ENCODE measurements around the gene ARHGEF2.

Gene ARHGEF2

GRCh38 chr1:155909894-155910293, 68.5 kb downstream of the ARHGEF2 start:
- DNase-seq = no peak

- DNase-seq = no peak
Measured at GRCh38 chr1:155904261-155904660, 74.1 kb downstream of the ARHGEF2 start.

DNA sequence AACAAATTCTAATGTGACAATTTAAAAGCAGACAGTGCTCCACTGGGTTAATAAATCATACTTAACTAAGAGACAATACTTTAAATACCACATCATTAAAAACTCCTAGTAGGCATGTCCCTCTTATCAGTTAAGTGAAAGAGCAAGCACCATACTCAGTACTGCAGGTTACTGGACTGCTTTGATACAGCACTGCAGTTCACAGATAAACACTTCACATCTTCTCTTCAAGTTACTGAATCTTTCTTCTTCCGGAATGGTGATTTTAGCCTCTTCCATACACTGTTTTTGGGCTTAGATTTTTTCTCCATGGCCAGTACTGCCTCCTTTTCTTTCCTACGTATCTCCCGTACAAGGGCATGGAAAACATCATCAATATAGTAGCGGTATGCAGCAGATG, 78.2 kb downstream of the ARHGEF2 start:
- no peak for DNase-seq

GRCh38 chr1:155899683-155900082, 78.7 kb downstream of the ARHGEF2 start:
- DNase-seq = no peak

DNA sequence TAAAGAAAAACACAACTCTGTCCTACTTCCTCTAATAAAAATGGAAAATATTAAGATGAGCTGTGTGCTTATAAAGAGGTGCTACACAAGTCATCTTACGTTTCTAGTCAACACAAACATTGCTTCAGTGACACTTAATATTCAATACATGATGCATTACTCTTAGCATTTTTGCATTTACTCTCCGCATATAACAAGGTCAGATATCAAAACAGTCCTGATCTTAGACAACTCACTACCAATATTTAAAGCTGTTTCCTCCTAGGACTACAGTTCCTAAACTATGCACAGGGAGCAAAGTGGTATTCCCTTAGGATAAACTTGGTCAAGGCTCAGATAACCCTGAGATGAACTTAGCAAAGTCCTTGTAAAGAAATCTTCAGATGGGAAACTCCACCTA, 79.5 kb downstream of the ARHGEF2 start:
- DNase-seq = no peak

DNA sequence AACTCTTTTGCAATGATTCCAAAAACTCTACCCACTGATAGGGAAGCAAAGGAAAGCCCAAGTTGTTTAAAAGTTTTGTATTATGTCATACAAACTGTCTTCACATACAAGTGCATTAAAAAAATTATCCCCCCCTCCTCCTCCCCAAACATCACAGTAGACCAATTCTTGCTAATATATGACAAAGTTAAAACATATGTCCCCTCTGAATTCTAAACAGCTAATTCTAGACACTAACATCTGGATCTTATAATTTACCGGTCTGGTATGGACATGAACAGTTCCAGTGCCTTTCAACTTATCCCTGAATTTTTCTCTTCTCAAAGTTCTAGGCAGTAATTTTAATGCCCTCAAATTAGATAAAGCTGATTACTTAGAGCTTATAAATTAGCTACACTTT, 80.6 kb downstream of the ARHGEF2 start:
- no peak for DNase-seq

Measured in activated gamma-delta T cell (primary cell).